KG1 (cell line): ENCODE measurements around the gene MTHFD1.

ENCODE experiments used
- DNase-seq: peaks from one replicate; lab custom pipeline; 2025; lab: John Stamatoyannopoulos, UW

The MTHFD1 gene

DNA sequence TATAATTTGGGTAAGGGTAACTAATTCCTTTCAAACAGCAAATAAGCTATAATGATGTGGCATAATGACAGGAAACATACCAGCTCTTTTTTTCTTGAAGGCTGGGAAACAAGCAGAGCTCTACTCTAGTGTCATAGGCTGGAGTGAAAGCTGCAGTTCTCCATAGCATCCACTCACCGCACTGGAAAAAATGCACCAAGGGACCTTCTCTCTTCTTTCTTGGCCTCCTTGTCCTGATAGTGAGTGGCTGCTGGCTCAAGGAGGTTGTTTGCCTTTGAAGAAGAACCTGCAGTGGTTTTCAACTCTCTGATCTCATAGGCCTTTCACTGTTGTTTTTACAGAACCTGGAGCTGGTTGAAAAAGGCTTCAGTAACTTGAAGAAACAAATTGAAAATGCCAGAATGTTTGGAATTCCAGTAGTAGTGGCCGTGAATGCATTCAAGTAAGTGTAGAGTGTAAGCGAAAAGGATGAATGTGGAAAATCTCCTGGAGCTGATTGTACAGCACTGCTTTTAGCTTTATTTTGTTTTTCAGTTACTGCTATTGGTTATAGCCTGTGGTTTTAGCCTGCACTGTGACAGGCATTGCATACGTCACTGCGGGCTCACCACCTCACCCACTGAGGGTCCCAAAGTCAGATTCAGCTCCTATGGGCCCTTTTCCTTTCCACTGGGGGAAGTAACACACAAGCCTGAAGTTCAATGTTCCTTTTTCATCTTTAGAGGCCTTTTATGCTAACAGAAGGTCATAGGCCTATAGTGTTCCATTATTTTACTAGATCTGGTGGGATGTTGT, 59.9 kb downstream of the MTHFD1 start:
- DNase-seq = no peak

DNA sequence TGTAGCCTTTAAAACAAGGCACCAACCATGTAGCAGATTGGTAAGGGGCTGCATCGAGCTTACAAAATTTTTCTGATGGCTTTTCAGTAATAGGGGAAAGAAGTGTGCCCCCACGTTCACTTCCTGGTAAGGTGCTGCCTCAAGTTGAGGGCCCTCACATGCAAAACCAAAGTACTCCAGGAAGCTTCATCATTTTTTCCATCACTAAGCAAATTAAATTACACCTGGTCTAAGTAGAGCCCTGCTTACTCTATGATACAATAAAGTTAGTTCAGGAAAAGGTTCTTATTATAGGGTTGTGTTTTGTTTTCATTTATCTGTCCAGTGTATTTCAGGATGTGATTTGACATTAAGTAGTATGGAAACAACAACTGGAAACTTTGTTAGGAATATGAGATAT, 62.1 kb downstream of the MTHFD1 start:
- no peak for DNase-seq

GRCh38 chr14:64454671-64455070, 66.5 kb downstream of the MTHFD1 start:
- DNase-seq = no peak

DNA sequence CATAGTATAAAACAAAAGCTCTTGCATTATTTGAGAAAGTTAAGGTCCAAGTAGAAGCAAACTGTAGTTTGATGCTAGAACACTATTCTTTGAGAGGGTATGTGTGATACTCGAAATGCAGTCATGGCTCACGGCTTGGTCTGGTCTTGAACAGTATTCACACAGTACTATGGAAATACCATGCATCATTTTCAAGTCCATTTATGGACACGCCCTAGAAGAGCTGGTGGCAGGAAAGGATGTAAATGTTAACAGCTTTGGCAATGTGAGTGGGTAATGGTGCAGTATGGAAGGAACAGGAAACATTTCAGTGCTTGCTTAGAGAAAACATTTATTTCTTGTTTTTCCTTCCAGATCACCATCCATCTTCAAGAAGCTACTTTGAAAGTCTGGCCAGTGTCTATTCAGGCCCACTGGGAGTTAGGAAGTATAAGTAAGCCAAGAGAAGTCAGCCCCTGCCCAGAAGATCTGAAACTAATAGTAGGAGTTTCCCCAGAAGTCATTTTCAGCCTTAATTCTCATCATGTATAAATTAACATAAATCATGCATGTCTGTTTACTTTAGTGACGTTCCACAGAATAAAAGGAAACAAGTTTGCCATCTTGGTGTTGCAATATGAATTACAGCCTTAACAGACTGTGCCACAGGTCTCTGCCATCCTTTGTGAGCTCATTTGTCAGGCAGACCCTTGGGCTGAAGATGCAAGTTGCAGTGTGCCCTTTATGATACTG, 71.4 kb downstream of the MTHFD1 start:
- DNase-seq = no peak

GRCh38 chr14:64461221-64461620, 73.1 kb downstream of the MTHFD1 start:
- no peak for DNase-seq

DNA sequence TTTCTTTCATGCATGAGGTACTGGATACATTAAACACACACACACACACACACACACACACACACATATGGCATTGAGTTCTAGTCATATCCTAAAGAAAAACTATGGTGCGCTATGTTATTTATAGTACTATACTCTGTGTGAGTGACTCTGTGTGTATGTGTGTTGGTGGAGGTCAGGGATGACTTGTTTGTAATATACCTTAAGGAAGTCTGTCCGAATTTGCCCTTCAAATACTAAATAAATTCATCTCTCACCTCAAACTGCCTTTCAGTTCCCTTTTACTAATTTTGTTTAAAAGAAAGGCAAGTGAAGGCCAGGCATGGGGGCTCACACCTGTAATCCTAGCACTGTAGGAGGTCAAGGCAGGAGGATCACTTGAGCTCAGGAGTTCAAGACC, 75.0 kb downstream of the MTHFD1 start:
- no peak for DNase-seq

- DNase-seq = no peak
Observed at GRCh38 chr14:64463873-64464272, 75.7 kb downstream of the MTHFD1 start.

DNA sequence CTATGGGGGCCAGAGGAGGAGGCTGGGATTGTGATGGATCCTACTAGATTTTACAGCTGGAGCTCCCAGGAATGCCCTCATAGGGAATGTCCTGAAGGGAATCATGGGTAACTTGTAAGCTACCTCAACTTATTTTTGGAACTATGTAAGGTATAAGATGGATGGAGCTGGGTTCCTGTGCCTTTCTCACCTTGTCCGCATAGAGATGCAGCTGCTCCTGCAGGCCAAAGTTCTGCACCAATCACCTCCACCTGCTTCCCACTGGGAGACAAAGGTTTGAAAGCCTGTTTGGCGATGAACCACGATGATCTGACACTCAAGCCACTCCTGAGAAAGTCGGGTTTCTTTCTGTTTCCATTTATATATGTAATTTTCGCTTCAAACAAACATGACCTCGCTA, 76.5 kb downstream of the MTHFD1 start:
- DNase-seq = no peak

DNA sequence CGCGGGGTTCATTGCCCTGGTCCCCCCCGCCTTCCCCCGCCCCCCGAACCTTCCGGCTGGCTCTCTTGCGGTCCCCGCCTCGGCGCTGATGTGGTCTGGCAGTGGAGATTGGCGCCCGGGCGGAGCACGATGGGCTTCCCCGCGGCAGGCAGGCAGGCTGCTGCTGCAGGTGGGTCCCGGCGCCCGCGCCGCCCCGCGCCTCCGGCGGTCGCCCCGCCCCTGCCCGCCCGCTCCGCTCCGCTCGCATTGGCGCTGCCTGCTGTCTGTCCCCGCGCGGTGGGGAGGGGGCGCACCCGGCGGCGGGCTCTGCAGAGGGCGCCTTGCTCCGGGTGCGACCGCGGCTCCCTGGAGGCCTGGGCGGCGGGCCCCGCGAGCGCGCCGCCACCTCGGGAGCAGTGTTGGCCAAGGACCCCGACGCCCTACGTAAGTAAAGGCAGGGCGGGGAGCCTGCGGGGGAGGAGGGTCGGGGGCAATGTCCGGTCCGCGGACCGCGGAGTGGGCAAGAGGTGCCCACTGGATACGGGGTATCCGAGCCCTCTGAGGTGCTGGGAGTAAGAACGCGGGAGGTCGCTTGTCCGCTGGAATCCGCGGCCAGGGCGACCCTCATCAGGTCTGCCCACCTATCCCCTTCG, 77.2 kb downstream of the MTHFD1 start, which contains the start of gene AKAP5:
AKAP5 (plus strand) TSS at position 309 of the 632 bp plus-strand sequence. CDS start 2,896 bp downstream, outside the sequence.
- no peak for DNase-seq

DNA sequence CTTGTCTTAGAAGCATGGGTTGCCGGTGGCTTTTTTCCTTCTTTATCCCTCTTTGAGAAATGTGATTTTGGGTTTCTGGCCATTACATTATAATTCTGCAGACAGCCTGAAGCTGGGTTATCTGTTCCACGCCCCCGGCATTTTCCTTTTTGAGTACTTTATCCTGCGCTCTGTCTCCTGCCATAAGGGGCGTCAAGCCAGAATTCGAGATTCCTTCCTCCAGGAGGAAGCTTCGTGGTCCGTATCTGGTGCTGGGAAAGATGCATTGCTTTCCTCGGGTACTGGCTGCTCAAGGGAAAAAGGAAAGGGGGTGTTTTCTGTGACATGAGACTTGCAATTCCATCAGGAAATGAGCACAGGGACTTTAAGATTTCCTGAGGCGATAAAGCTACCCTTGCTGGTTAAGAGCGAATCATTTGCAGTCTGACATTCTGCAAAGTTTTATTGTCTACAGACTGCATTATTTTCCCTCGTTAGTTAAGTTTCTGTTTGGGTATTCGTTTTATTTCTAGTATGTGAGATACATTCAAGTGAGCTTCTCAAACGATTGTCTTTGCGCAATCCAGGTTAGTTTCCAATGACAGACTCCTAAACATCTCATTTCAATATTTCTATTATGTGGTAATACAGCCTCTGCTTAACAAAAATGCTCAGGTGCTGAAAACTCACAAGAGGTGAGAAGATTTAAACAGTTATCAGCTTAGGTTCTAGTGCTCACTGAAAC, 77.8 kb downstream of the MTHFD1 start:
- no peak for DNase-seq

DNA sequence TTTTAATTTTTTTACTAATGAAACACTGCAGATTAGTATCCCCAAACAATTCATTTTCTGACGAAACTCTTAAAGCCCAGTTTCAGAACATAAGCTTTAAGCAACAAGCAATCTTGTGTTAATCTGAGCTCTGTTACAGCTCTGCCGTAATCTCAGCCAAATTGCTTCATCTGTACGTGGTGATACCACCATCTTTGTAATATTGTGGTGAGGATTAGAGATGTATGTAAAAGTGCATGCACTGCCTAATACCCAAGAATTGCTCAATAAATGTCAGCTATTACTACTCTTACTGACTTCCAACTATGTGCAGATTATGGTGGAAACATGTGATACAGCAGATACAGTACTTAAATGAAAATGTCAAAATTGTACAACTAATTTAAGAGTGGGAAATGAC, 78.9 kb downstream of the MTHFD1 start:
- no peak for DNase-seq

DNA sequence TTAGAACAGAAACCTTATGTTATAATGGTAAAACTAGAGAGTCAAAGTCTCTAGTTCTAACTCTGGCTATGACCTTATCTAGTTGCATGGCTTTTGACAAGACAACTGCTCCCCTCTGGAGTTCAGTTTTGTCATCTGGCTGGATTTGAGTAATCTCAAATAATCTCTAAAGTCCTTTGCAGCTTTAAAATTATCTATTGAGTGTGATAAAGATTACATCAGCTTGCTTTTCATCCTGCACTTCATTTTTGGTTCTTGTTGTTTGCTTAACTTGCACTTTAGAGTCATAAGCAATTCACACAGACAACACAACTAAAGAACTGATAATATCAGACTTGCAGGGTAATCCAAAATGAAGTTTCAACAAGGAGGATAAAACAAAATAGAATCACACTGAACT, 79.4 kb downstream of the MTHFD1 start:
- DNase-seq = no peak

DNA sequence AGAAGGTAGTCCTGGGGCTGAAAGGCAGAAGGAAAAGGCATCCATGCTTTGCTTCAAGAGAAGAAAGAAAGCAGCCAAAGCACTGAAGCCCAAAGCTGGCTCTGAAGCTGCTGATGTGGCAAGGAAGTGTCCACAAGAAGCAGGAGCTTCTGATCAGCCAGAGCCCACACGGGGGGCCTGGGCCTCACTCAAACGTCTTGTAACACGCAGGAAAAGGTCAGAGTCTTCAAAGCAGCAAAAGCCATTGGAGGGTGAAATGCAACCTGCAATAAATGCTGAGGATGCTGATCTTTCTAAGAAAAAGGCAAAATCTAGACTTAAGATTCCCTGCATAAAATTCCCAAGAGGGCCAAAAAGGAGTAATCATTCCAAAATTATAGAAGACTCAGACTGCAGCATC, 80.3 kb downstream of the MTHFD1 start:
- DNase-seq = no peak

GRCh38 chr14:64474041-64474440, 85.9 kb downstream of the MTHFD1 start:
- DNase-seq = no peak

DNA sequence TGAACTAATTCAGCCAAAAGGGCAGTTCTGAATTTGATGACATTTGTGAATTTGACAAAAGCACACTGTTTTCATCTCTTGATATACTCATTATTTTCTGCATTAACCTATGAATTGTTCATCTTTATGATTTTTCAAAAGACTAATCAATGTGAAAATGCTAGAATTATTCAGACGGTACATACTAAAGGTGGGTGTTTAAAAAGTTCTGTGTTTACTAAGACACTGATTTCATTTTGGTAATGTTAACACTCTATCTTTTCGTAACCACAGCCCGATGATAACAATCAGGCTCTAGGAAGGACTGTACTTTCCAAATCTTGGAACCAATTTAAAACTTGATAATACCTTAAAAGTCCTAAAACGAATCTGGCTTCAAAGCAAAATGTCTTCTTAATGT, 86.5 kb downstream of the MTHFD1 start:
- no peak for DNase-seq

- DNase-seq = no peak
Observed at GRCh38 chr14:64475585-64476273, 87.6 kb downstream of the MTHFD1 start.

DNA sequence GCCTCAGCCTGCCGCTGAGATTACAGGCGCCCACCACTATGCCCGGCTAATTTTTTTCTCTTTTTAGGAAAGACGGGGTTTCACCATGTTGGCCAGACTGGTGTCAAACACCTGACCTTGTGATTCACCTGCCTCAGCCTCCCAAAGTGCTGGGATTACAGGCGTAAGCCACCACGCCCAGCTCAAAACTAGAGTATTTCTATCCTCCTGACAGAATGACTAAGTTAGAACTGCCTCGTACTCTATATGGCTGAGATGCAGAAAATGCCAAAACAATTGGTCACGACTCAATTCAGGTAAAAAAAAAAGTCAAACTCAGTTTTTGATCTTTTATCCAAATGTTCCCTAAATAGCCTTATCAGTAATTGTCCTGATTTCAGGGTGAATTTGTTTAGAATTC, 88.3 kb downstream of the MTHFD1 start:
- no peak for DNase-seq

DNA sequence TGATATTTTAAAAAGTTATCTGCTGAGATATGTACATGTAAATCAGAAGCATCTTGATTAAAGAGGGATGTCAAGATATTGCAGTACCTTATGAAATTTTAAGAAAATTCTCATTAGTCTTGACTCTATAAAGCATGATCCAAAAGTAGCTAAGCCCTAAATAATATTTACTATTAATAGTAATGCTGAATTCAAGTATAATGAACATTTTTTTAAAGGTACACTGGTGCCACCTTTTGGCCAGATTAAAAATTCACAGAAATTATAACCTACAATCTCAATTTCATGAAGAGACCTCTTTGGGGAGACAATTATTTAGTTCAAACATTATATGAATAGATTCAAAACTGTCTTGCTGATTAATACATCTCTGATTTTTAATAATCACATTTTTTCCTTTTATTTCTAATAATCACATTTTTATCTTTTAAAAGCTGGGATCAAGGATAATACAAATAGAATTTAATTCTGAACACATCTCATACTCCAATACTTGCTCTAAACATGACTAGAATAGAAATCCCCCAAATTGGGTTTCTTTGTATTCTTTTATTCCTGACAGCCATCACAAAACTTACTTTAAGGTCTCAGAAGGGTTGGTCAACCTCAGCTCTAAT, 90.6 kb downstream of the MTHFD1 start:
- peak; percentile 11 for DNase-seq

DNA sequence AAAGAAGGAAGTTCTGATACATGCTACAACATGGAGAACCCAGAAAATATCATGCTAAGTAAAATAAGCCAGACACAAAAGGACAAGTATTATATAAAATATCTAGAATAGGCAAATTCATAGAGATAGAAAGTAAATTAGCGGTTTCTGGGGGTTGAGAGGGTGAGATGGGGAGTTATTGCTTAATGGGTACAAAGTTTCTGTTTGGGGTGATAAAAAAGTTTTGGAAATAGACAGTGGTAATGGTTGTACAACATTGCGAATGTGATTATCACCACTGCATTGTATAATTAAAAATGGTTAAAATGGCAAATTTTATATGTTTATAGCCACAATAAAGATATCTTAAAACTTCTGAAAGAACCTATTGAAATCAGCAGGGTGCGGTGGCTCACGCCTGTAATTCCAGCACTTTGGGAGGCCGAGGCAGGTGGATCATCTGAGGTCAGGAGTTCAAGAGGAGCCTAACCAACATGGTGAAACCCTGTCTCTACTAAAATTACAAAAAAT, 100.5 kb downstream of the MTHFD1 start:
- DNase-seq = no peak

GRCh38 chr14:64491637-64492036, 103.5 kb downstream of the MTHFD1 start:
- DNase-seq = no peak

GRCh38 chr14:64493455-64493854, 105.3 kb downstream of the MTHFD1 start:
- no peak for DNase-seq
